Neural cell (in vitro differentiated cells): Measurements from ENCODE around the gene FAM53B.

Experiments used
- CTCF ChIP-seq: fragments of 450-650 bp; IDR thresholded peaks from 2 replicates; pipeline ENCODE4 v1.5.1; 2014; ENCODE audit warnings: antibody characterized with exemption, mild to moderate bottlenecking, moderate library complexity; ENCODE audit not compliant: poor library complexity, severe bottlenecking
- EP300 ChIP-seq: fragments of 450-650 bp; conservative IDR thresholded peaks from 2 replicates; pipeline ENCODE4 v1.6.1; 2014; ENCODE audit warnings: antibody characterized with exemption, mild to moderate bottlenecking, moderate library complexity; ENCODE audit not compliant: poor library complexity, severe bottlenecking
- EZH2 ChIP-seq: fragments of 200-600, 300-800 bp; shearing (Covaris generic), sonication (generic); IDR thresholded peaks from 2 replicates; pipeline ENCODE4 v1.6.1; 2014; ENCODE audit warnings: antibody characterized with exemption, low read length, borderline replicate concordance, mild to moderate bottlenecking; ENCODE audit not compliant: insufficient read depth, poor library complexity, severe bottlenecking
- REST ChIP-seq: IDR thresholded peaks from 2 replicates; pipeline ENCODE4 v1.6.1; 2012; ENCODE audit warnings: borderline replicate concordance
- SMC3 ChIP-seq: fragments of 450-650 bp; conservative IDR thresholded peaks from 2 replicates; pipeline ENCODE4 v1.6.1; 2014; ENCODE audit warnings: antibody characterized with exemption, mild to moderate bottlenecking, moderate library complexity; ENCODE audit not compliant: poor library complexity
- TAF1 ChIP-seq: IDR thresholded peaks from 2 replicates; pipeline ENCODE4 v1.6.1; 2012; ENCODE audit warnings: low read depth

GRCh38 chr10:124574456-124575070 is 169.6 kb downstream of the FAM53B start:
- TF ChIP-seq EZH2 (no peak), TAF1 (no peak), CTCF (no peak), SMC3 (no peak), EP300 (no peak), REST (no peak)
